HEK293T (cell line): Measurements from ENCODE around the gene CTNS.

ENCODE experiments used
- ARNT ChIP-seq: fragments of 450-650 bp; IDR thresholded peaks from 2 replicates; pipeline ENCODE4 v1.6.1; 2017; ENCODE audit warnings: mild to moderate bottlenecking
- BHLHE40 ChIP-seq: fragments of 450-650 bp; IDR thresholded peaks from 2 replicates; pipeline ENCODE4 v1.6.1; 2016; ENCODE audit warnings: mild to moderate bottlenecking, moderate library complexity, borderline replicate concordance
- ELF4 ChIP-seq: fragments of 450-650 bp; IDR thresholded peaks from 2 replicates; pipeline ENCODE4 v1.6.1; 2017; ENCODE audit warnings: antibody characterized with exemption
- FOXA1 ChIP-seq: fragments of 450-650 bp; IDR thresholded peaks from 2 replicates; pipeline ENCODE4 v1.6.1; 2016; ENCODE audit warnings: mild to moderate bottlenecking
- L3MBTL2 ChIP-seq: fragments of 450-650 bp; conservative IDR thresholded peaks from 2 replicates; pipeline ENCODE4 v1.6.1; 2016; ENCODE audit warnings: mild to moderate bottlenecking
- LEF1 ChIP-seq: fragments of 450-650 bp; IDR thresholded peaks from 2 replicates; pipeline ENCODE4 v1.6.1; 2017; ENCODE audit warnings: mild to moderate bottlenecking, borderline replicate concordance
- SP1 ChIP-seq: fragments of 450-650 bp; IDR thresholded peaks from 2 replicates; pipeline ENCODE4 v1.6.1; 2017
- TF ChIP-seq, protein P1 (sequence below): fragments of 450-650 bp; IDR thresholded peaks from 2 replicates; pipeline ENCODE4 v1.6.1; 2016

DNA sequence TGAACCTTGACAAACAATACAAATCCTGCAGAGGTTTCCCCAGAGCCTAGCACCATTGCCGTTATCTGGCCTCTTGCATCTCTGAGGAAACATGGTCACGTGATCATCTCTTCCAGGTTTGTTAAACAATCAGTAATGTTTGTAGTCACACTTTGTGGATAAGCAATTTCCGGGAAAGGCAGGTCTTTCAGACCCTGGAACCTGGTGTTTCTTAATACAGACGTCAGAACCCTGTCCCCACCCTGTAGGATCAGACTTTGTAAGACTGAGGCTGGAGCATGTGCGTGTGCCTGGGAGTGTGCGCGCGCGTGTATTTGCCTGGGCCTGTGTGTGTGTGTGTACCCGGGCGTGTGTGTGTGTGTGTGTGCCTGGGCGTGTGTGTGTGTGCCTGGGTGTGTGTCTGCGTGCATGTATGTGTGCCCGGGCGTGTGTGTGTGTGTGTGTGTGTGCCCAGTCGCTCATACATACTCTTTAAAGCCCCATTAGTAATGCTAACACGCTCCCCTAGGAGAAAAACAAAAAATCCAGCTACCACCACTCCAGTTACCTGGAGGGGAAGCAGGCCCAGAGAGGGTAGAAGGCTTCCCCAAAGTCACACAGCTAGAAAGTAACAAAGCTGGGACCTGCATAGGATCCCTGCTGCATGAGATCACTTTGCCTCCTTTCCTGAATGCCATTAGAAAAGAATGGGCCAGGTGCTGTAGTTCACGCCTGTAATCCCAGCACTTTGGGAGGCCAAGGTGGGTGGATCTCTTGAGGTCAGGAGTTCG is 5.3 kb downstream of the CTNS start:
- TF ChIP-seq BHLHE40 (no peak), ARNT (no peak), SP1 (no peak), LEF1 (no peak), L3MBTL2 (no peak), ELF4 (no peak), FOXA1 (no peak)
- TF ChIP-seq, protein P1, sequence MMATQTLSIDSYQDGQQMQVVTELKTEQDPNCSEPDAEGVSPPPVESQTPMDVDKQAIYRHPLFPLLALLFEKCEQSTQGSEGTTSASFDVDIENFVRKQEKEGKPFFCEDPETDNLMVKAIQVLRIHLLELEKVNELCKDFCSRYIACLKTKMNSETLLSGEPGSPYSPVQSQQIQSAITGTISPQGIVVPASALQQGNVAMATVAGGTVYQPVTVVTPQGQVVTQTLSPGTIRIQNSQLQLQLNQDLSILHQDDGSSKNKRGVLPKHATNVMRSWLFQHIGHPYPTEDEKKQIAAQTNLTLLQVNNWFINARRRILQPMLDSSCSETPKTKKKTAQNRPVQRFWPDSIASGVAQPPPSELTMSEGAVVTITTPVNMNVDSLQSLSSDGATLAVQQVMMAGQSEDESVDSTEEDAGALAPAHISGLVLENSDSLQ = no peak
